ENCODE results near the gene TRAPPC5.

DNA sequence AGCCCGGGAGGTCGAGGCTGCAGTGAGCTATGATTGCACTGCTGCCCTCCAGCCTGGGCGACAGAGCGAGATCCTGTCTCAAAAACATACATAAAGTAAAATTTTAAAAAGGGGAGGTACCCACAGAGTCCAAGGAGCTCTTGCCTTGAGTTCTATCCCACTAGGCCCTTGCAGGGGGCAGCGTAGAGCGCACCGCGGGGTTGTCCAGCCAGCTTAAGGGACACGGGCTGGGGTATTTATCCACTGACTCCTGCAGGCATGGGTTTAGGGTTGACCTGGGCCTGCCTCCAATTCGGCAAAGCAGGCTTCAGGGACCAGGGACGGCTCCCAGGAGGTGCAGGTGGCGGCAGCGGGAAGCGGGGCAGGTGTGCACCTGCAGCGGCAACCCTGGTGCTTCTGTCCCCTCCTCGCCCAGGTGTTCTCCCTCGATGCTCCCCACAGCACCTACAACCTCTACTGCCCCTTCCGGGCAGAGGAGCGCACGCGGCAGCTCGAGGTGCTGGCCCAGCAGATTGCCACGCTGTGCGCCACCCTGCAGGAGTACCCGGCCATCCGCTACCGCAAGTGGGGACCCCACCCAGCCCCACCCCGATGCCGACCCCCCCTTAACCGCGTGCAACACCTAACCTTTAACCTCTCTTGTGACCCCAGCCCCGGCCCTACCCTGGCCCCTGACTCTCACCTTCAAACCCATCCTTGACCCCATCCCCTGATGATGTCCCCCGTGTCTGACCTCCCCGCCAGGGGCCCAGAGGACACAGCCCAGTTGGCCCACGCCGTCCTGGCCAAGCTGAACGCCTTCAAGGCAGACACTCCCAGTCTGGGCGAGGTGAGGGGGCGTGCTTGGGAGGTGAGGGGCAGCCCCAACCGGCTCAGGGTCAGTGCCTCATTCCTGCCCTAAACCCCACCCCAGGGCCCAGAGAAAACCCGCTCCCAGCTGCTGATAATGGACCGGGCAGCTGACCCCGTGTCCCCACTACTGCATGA lies 39.0 kb upstream of the TRAPPC5 start:
- TF ChIP-seq, protein P1, sequence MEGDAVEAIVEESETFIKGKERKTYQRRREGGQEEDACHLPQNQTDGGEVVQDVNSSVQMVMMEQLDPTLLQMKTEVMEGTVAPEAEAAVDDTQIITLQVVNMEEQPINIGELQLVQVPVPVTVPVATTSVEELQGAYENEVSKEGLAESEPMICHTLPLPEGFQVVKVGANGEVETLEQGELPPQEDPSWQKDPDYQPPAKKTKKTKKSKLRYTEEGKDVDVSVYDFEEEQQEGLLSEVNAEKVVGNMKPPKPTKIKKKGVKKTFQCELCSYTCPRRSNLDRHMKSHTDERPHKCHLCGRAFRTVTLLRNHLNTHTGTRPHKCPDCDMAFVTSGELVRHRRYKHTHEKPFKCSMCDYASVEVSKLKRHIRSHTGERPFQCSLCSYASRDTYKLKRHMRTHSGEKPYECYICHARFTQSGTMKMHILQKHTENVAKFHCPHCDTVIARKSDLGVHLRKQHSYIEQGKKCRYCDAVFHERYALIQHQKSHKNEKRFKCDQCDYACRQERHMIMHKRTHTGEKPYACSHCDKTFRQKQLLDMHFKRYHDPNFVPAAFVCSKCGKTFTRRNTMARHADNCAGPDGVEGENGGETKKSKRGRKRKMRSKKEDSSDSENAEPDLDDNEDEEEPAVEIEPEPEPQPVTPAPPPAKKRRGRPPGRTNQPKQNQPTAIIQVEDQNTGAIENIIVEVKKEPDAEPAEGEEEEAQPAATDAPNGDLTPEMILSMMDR (IDR thresholded peaks at IDR 0.05) = no peak
- no peak for TF ChIP-seq POLR2A (IDR thresholded peaks at IDR 0.05)
- no peak for TF ChIP-seq POLR2AphosphoS5 (IDR thresholded peaks at IDR 0.05)
- TF ChIP-seq EP300 (IDR thresholded peaks at IDR 0.05; ENCODE audit: low read depth) = no peak

Data from transverse colon (tissue), 4 donors.